PC-3 (cell line): ENCODE measurements around the gene PTPRN2.

Experiments used
- EZH2 ChIP-seq: fragments of 300-600 bp; sonication (generic); IDR thresholded peaks from one replicate; pipeline ENCODE4 v1.6.1; 2017; ENCODE audit warnings: antibody characterized with exemption, mild to moderate bottlenecking, low read length; ENCODE audit not compliant: unreplicated experiment
- EZH2phosphoT487 ChIP-seq: fragments of 300-600 bp; sonication (generic); IDR thresholded peaks from 2 replicates; pipeline ENCODE4 v1.6.1; 2018; ENCODE audit warnings: mild to moderate bottlenecking, antibody characterized with exemption, low read length, borderline replicate concordance
- TF ChIP-seq, protein P1 (sequence below): fragments of 300-600 bp; sonication (generic); conservative IDR thresholded peaks from 2 replicates; pipeline ENCODE4 v1.5.1; 2017; ENCODE audit warnings: antibody characterized with exemption, low read depth, mild to moderate bottlenecking, low read length

DNA sequence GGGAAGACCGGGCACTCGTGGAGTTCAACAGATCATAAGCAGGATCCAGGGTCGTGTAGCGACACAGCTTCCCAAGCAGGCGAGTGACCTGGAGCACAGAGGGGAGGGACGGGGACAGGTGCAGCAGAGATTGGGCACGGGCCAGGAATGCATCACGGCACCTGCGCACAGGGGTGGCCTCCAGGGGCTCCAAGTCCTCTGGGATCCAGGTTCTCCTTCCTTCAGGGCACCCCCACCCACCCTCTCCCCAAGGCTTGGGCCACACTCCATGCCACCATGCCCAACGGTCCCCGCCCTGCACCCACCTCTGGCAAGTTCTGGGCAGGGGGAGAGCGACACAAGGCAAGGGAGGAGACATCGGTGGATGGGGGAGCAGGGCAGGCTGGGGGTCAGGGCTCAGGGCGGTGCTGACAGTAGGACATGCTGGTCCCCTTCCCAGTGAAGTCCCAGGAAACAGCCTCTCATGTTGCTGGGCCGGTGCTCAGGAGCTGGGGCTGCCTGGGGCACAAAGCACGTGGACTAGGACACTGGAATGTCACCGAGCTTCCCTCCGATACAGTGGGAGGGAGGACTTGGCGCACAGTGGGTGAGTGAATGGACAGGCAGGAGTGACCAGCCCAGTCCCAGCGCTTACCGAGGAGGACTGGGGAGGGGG, 597.3 kb downstream of the PTPRN2 start:
- TF ChIP-seq, protein P1, sequence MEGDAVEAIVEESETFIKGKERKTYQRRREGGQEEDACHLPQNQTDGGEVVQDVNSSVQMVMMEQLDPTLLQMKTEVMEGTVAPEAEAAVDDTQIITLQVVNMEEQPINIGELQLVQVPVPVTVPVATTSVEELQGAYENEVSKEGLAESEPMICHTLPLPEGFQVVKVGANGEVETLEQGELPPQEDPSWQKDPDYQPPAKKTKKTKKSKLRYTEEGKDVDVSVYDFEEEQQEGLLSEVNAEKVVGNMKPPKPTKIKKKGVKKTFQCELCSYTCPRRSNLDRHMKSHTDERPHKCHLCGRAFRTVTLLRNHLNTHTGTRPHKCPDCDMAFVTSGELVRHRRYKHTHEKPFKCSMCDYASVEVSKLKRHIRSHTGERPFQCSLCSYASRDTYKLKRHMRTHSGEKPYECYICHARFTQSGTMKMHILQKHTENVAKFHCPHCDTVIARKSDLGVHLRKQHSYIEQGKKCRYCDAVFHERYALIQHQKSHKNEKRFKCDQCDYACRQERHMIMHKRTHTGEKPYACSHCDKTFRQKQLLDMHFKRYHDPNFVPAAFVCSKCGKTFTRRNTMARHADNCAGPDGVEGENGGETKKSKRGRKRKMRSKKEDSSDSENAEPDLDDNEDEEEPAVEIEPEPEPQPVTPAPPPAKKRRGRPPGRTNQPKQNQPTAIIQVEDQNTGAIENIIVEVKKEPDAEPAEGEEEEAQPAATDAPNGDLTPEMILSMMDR, result no peak
- TF ChIP-seq EZH2 (no peak), EZH2phosphoT487 (no peak)
